ENCODE results near the gene ATP2C2.
"Not testable (repeated sequence)": the region's sequence is repeated elsewhere in the genome, so short reads cannot be mapped to it uniquely, and the experiment has no call there.

The ATP2C2 gene

GRCh38 chr16:84446084-84446483 lies 77.7 kb downstream of the ATP2C2 start:
- Histone ChIP-seq H3K36me3 (ENCODE audit: control insufficient read depth, insufficient read depth, low read length) (no peaks in the 10 kb centered on the region), H3K4me1 (ENCODE audit: control insufficient read depth, insufficient read depth, low read length, poor library complexity, severe bottlenecking) (no peaks in the 10 kb centered on the region), H3K4me3 (ENCODE audit: extremely low read depth, insufficient read depth, low read length, poor library complexity, severe bottlenecking) (no peak overlapping the region), H3K9me3 (ENCODE audit: control insufficient read depth, low read length) (no peaks in the 10 kb centered on the region), H3K27ac (ENCODE audit: low read depth, low read length, severe bottlenecking) (no peak overlapping the region)
- WGBS, 2 experiments (ENCODE audit: insufficient coverage in 2 of 2) = 67 to 73% methylated on average over 2 to 3 of the region's 4 CpGs

- 93 to 94% methylated on average over 12 to 14 of the region's 14 CpGs for WGBS, 2 experiments (ENCODE audit: insufficient coverage in 2 of 2)
Measured at GRCh38 chr16:84446596-84447392, 78.5 kb downstream of the ATP2C2 start.

GRCh38 chr16:84448444-84448843 lies 80.1 kb downstream of the ATP2C2 start:
- Histone ChIP-seq H3K4me3 (ENCODE audit: extremely low read depth, insufficient read depth, low read length, poor library complexity, severe bottlenecking) (no peak overlapping the region), H3K36me3 (ENCODE audit: control insufficient read depth, insufficient read depth, low read length) (no peaks in the 10 kb centered on the region), H3K9me3 (ENCODE audit: control insufficient read depth, low read length) (no peaks in the 10 kb centered on the region), H3K4me1 (ENCODE audit: control insufficient read depth, insufficient read depth, low read length, poor library complexity, severe bottlenecking) (no peaks in the 10 kb centered on the region), H3K27ac (ENCODE audit: low read depth, low read length, severe bottlenecking) (no peak overlapping the region)
- WGBS, 2 experiments (ENCODE audit: insufficient coverage in 2 of 2) = 87 to 96% methylated on average over 10 of the region's 10 CpGs

More at GRCh38 chr16:84446596-84447392, 78.5 kb downstream of the ATP2C2 start:
- Histone ChIP-seq H3K36me3 (ENCODE audit: control insufficient read depth, insufficient read depth, low read length) (no peaks in the 10 kb centered on the region), H3K9me3 (ENCODE audit: control insufficient read depth, low read length) (no peaks in the 10 kb centered on the region), H3K4me3 (ENCODE audit: extremely low read depth, insufficient read depth, low read length, poor library complexity, severe bottlenecking) (no peak overlapping the region), H3K4me1 (ENCODE audit: control insufficient read depth, insufficient read depth, low read length, poor library complexity, severe bottlenecking) (no peaks in the 10 kb centered on the region), H3K27ac (ENCODE audit: low read depth, low read length, severe bottlenecking) (no peak overlapping the region)

GRCh38 chr16:84449156-84450140 lies 81.1 kb downstream of the ATP2C2 start:
- no peak overlapping the region for H3K27ac ChIP-seq (ENCODE audit: low read depth, low read length, severe bottlenecking)
- no peaks in the 10 kb centered on the region for H3K4me1 ChIP-seq (ENCODE audit: control insufficient read depth, insufficient read depth, low read length, poor library complexity, severe bottlenecking)
- no peaks in the 10 kb centered on the region for H3K36me3 ChIP-seq (ENCODE audit: control insufficient read depth, insufficient read depth, low read length)
- WGBS, 2 experiments (ENCODE audit: insufficient coverage in 2 of 2) = 93 to 95% methylated on average over 37 of the region's 38 CpGs
- H3K4me3 ChIP-seq (ENCODE audit: extremely low read depth, insufficient read depth, low read length, poor library complexity, severe bottlenecking) = no peak overlapping the region
- H3K9me3 ChIP-seq (ENCODE audit: control insufficient read depth, low read length) = no peaks in the 10 kb centered on the region

GRCh38 chr16:84450176-84450865 lies 82.0 kb downstream of the ATP2C2 start:
- no peaks in the 10 kb centered on the region for H3K36me3 ChIP-seq (ENCODE audit: control insufficient read depth, insufficient read depth, low read length)
- WGBS, 2 experiments (ENCODE audit: insufficient coverage in 2 of 2) = 74 to 79% methylated on average over 4 to 5 of the region's 11 CpGs
- no peak overlapping the region for H3K4me3 ChIP-seq (ENCODE audit: extremely low read depth, insufficient read depth, low read length, poor library complexity, severe bottlenecking)
- no peaks in the 10 kb centered on the region for H3K9me3 ChIP-seq (ENCODE audit: control insufficient read depth, low read length)
- no peak overlapping the region for H3K27ac ChIP-seq (ENCODE audit: low read depth, low read length, severe bottlenecking)
- H3K4me1 ChIP-seq (ENCODE audit: control insufficient read depth, insufficient read depth, low read length, poor library complexity, severe bottlenecking) = no peaks in the 10 kb centered on the region

- not testable (repeated sequence) for H3K9me3 ChIP-seq (ENCODE audit: control insufficient read depth, low read length); H3K27ac ChIP-seq (ENCODE audit: low read depth, low read length, severe bottlenecking); H3K4me1 ChIP-seq (ENCODE audit: control insufficient read depth, insufficient read depth, low read length, poor library complexity, severe bottlenecking); H3K4me3 ChIP-seq (ENCODE audit: extremely low read depth, insufficient read depth, low read length, poor library complexity, severe bottlenecking); H3K36me3 ChIP-seq (ENCODE audit: control insufficient read depth, insufficient read depth, low read length)
- WGBS, 2 experiments (ENCODE audit: insufficient coverage in 2 of 2) = 91% methylated on average over 6 to 8 of the region's 9 CpGs
Measured at GRCh38 chr16:84451010-84451676, 82.8 kb downstream of the ATP2C2 start.

GRCh38 chr16:84451781-84452180 lies 83.4 kb downstream of the ATP2C2 start:
- Histone ChIP-seq H3K9me3 (ENCODE audit: control insufficient read depth, low read length) (no peaks in the 10 kb centered on the region), H3K27ac (ENCODE audit: low read depth, low read length, severe bottlenecking) (no peak overlapping the region), H3K4me3 (ENCODE audit: extremely low read depth, insufficient read depth, low read length, poor library complexity, severe bottlenecking) (no peak overlapping the region), H3K36me3 (ENCODE audit: control insufficient read depth, insufficient read depth, low read length) (no peaks in the 10 kb centered on the region), H3K4me1 (ENCODE audit: control insufficient read depth, insufficient read depth, low read length, poor library complexity, severe bottlenecking) (no peaks in the 10 kb centered on the region)
- WGBS, 2 experiments (ENCODE audit: insufficient coverage in 2 of 2) = 83 to 84% methylated on average over 14 to 15 of the region's 17 CpGs

GRCh38 chr16:84453061-84453752 lies 84.9 kb downstream of the ATP2C2 start:
- WGBS, 2 experiments (ENCODE audit: insufficient coverage in 2 of 2) = 90 to 94% methylated on average over 30 to 32 of the region's 34 CpGs
- no peak overlapping the region for H3K27ac ChIP-seq (ENCODE audit: low read depth, low read length, severe bottlenecking)
- no peaks in the 10 kb centered on the region for H3K36me3 ChIP-seq (ENCODE audit: control insufficient read depth, insufficient read depth, low read length)
- no peak overlapping the region for H3K4me3 ChIP-seq (ENCODE audit: extremely low read depth, insufficient read depth, low read length, poor library complexity, severe bottlenecking)
- no peaks in the 10 kb centered on the region for H3K4me1 ChIP-seq (ENCODE audit: control insufficient read depth, insufficient read depth, low read length, poor library complexity, severe bottlenecking)
- no peaks in the 10 kb centered on the region for H3K9me3 ChIP-seq (ENCODE audit: control insufficient read depth, low read length)

- Histone ChIP-seq H3K4me1 (ENCODE audit: control insufficient read depth, insufficient read depth, low read length, poor library complexity, severe bottlenecking) (no peaks in the 10 kb centered on the region), H3K36me3 (ENCODE audit: control insufficient read depth, insufficient read depth, low read length) (no peaks in the 10 kb centered on the region), H3K27ac (ENCODE audit: low read depth, low read length, severe bottlenecking) (no peak overlapping the region), H3K9me3 (ENCODE audit: control insufficient read depth, low read length) (no peaks in the 10 kb centered on the region), H3K4me3 (ENCODE audit: extremely low read depth, insufficient read depth, low read length, poor library complexity, severe bottlenecking) (no peak overlapping the region)
- 89 to 96% methylated on average over 8 to 13 of the region's 13 CpGs for WGBS, 2 experiments (ENCODE audit: insufficient coverage in 2 of 2)
Measured at GRCh38 chr16:84454611-84455010, 86.3 kb downstream of the ATP2C2 start.
